Thyroid gland (tissue), 4 donors: Measurements from ENCODE around the gene GRIN3A. TPM values are rescaled to one million over a fixed set of nuclear protein-coding genes. Genes with fewer than 3 reads are reported as not detected.
A peak's percentile ranks its signal among the peaks of the same experiment; 100 is the strongest.
"Not testable (repeated sequence)": the region's sequence is repeated elsewhere in the genome, so short reads cannot be mapped to it uniquely, and the experiment has no call there.

Experiments used
- DNase-seq, 2 donors: peaks; one replicate each; pipeline ENCODE4 v3.0.0-alpha.2; 2019
- H3K27ac ChIP-seq, 3 donors: fragments of 200-600 bp; sonication (generic); 1 replicate in 2 of 3; 2 replicates in 1 of 3; pipeline ENCODE4 v1.5.1; 2016 to 2019; ENCODE audit warnings: mild to moderate bottlenecking in 1 of 3, moderate library complexity in 1 of 3
- H3K27me3 ChIP-seq: fragments of 200-600 bp; sonication (generic); one replicate; pipeline ENCODE4 v1.5.1; 2019
- H3K36me3 ChIP-seq, 2 donors: fragments of 200-600 bp; sonication (generic); one replicate each; pipeline ENCODE4 v1.5.1; 2016 to 2019
- H3K4me1 ChIP-seq, 2 donors: fragments of 200-600 bp; sonication (generic); one replicate each; pipeline ENCODE4 v1.5.1; 2017 to 2019
- H3K4me3 ChIP-seq, 3 donors: fragments of 200-600 bp; sonication (generic); replicated peaks in 1 of 3; 1 replicate in 2 of 3; 2 replicates in 1 of 3; pipeline ENCODE4 v1.5.1; 2016; ENCODE audit warnings: mild to moderate bottlenecking in 1 of 3
- H3K9me3 ChIP-seq: fragments of 200-600 bp; sonication (generic); one replicate; pipeline ENCODE4 v1.5.1; 2017
- CTCF ChIP-seq, 6 experiments: fragments of 200-600 bp in 3 of 6; fragments of 450-650 bp in 3 of 6; sonication (generic) in 3 of 6; IDR thresholded peaks; one replicate each; pipeline ENCODE4 v1.5.1; 2016 to 2019; ENCODE audit warnings: antibody characterized with exemption in 6 of 6, mild to moderate bottlenecking in 2 of 6, inconsistent platforms in 1 of 6, moderate library complexity in 1 of 6
- POLR2A ChIP-seq, 2 donors: fragments of 450-650 bp; IDR thresholded peaks; one replicate each; pipeline ENCODE4 v1.6.1; 2017; ENCODE audit warnings: antibody characterized with exemption in 2 of 2, mild to moderate bottlenecking in 2 of 2, moderate library complexity in 1 of 2
- WGBS, 2 donors: methylation state at CpG; one replicate each; pipeline ENCODE4 v1.1.5; 2017; 5-methylcytosine and 5-hydroxymethylcytosine counted together
- intact Hi-C: fragments of 100-400 bp; cut with DNase I; formaldehyde crosslinking; loops from one replicate; pipeline ENCODE4 v1.15.1; 2023
- total RNA-seq, 4 donors: library from RNA; depleted of rRNA; stranded (reverse); fragments of >200 nt; gene quantifications; one replicate each; pipeline ENCODE4 v1.2.3, GENCODE V29; 2016

The GRIN3A gene
- total RNA-seq, 4 donors from 2014 or later: not detected

- Histone ChIP-seq H3K9me3 (no peaks in the 10 kb centered on the region), H3K4me3 (no peak overlapping the region), H3K27me3 (no peaks in the 10 kb centered on the region), H3K4me1 (no peaks in the 10 kb centered on the region), H3K27ac (no peak overlapping the region), H3K36me3 (peaks cover 15 to 38% of the 10 kb centered on the region in 2 donors)
- 87 to 91% methylated on average over 5 of the region's 5 CpGs for WGBS, 2 donors
- intact Hi-C loops: no loop called here
- peak in 1 of 6 experiments; percentile 16 for TF ChIP-seq CTCF (IDR thresholded peaks at IDR 0.05)
- TF ChIP-seq POLR2A (IDR thresholded peaks at IDR 0.05): no peak
- DNase-seq: no peak
These were observed 171.3 kb downstream of the GRIN3A start for GRCh38 chr9:101566904-101567724.

GRCh38 chr9:101564252-101564651 is 174.2 kb downstream of the GRIN3A start:
- H3K9me3 ChIP-seq: no peaks in the 10 kb centered on the region
- DNase-seq: no peak
- intact Hi-C loops: no loop called here
- H3K27me3 ChIP-seq: no peaks in the 10 kb centered on the region
- H3K4me3 ChIP-seq: no peak overlapping the region
- H3K36me3 ChIP-seq: peaks cover 29 to 49% of the 10 kb centered on the region in 2 donors
- TF ChIP-seq CTCF (IDR thresholded peaks at IDR 0.05): no peak
- TF ChIP-seq POLR2A (IDR thresholded peaks at IDR 0.05): no peak
- H3K27ac ChIP-seq: no peak overlapping the region
- H3K4me1 ChIP-seq: no peaks in the 10 kb centered on the region

GRCh38 chr9:101562966-101563365 is 175.5 kb downstream of the GRIN3A start:
- H3K36me3 ChIP-seq: peaks cover 39 to 58% of the 10 kb centered on the region in 2 donors

DNA sequence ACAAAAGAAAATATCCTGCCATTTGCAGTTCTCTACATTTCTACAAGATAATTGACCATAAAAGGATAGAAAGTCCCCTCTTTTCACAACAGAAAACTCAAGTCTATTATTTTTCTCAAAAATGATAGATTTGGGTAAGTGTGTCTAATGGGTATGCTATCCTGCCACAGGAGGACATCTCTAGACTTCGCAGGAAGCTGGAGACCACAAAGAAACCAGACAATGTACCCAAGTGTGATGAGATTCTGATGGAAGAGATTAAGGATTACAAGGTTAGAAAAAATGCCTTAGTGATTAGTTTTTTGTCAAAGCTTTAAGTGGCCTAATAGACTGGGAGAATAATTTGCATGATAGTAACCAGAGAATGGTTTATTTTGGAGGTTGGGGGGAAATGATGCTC is 176.7 kb downstream of the GRIN3A start:
- WGBS, 2 donors: 94 to 98% methylated on average over 1 of the region's 1 CpG
- Histone ChIP-seq H3K9me3 (no peaks in the 10 kb centered on the region), H3K27me3 (no peaks in the 10 kb centered on the region), H3K4me3 (no peak overlapping the region), H3K27ac (no peak overlapping the region), H3K36me3 (peaks cover 40 to 64% of the 10 kb centered on the region in 2 donors), H3K4me1 (no peaks in the 10 kb centered on the region)
- intact Hi-C loops: no loop called here
- DNase-seq: no peak
- no peak for TF ChIP-seq POLR2A (IDR thresholded peaks at IDR 0.05)
- no peak for TF ChIP-seq CTCF (IDR thresholded peaks at IDR 0.05)

More at GRCh38 chr9:101562966-101563365, 175.5 kb downstream of the GRIN3A start:
- no peak overlapping the region for H3K4me3 ChIP-seq
- no peak for TF ChIP-seq POLR2A (IDR thresholded peaks at IDR 0.05)
- H3K27ac ChIP-seq: no peak overlapping the region
- H3K9me3 ChIP-seq: no peaks in the 10 kb centered on the region
- intact Hi-C loops: no loop called here
- no peaks in the 10 kb centered on the region for H3K27me3 ChIP-seq
- 94 to 96% methylated on average over 1 of the region's 1 CpG for WGBS, 2 donors
- DNase-seq: no peak
- H3K4me1 ChIP-seq: no peaks in the 10 kb centered on the region

DNA sequence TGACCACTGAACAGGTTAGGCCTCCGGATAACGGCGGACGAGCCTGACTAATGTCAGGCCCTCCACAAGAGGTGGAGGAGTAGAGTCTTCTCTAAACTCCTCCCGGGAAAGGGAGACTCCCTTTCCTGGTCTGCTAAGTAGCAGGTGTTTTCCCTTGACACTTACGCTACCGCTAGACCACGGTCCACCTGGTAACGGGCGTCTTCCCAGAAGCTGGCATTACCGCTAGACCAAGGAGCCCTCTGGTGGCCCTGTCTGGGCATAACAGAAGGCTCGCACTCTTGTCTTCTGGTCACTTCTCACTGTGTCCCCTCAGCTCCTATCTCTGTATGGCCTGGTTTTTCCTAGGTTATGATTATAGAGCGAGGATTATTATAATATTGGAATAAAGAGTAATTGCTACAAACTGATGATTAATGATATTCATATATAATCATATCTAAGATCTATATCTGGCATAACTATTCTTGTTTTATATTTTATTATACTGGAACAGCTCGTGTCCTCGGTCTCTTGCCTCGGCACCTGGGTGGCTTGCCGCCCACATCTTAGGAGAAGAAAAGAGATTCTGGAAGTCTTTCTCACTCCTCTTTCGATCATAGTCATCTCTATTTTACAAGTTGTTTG is 188.9 kb downstream of the GRIN3A start:
- WGBS, 2 donors: 83 to 90% methylated on average over 18 of the region's 18 CpGs
- DNase-seq: peak; percentile 12 to 17

More for the DNA sequence above, 188.9 kb downstream of the GRIN3A start:
- H3K4me3 ChIP-seq, H3K27ac ChIP-seq, H3K9me3 ChIP-seq, H3K4me1 ChIP-seq, H3K27me3 ChIP-seq, intact Hi-C loops: not testable (repeated sequence)
- peak in 3 of 6 experiments; percentile 16 to 28 (median 22) for TF ChIP-seq CTCF (IDR thresholded peaks at IDR 0.05)
- peaks cover 65 to 76% of the 10 kb centered on the region in 2 donors for H3K36me3 ChIP-seq
